Cardiac fibroblast (primary cell): ENCODE results near the gene AQP7.

Experiments
- DNase-seq, 2 donors: peaks; one replicate each; pipeline versions ENCODE4 v3.0.0 to v3.0.0-alpha.2; 2010; ENCODE audit warnings: low read depth in 2 of 2
- H3K4me3 ChIP-seq, 2 donors: replicated peaks in 1 of 2; 1 replicate in 1 of 2; 2 replicates in 1 of 2; pipeline ENCODE4 v1.5.1; 2011; ENCODE audit warnings: low read depth in 2 of 2, low read length in 2 of 2, mild to moderate bottlenecking in 2 of 2, moderate library complexity in 1 of 2
- TF ChIP-seq, protein P1 (sequence below): IDR thresholded peaks from one replicate; pipeline ENCODE4 v1.5.1; 2011; ENCODE audit warnings: low read depth, mild to moderate bottlenecking, low read length, inconsistent platforms

The AQP7 gene

DNA sequence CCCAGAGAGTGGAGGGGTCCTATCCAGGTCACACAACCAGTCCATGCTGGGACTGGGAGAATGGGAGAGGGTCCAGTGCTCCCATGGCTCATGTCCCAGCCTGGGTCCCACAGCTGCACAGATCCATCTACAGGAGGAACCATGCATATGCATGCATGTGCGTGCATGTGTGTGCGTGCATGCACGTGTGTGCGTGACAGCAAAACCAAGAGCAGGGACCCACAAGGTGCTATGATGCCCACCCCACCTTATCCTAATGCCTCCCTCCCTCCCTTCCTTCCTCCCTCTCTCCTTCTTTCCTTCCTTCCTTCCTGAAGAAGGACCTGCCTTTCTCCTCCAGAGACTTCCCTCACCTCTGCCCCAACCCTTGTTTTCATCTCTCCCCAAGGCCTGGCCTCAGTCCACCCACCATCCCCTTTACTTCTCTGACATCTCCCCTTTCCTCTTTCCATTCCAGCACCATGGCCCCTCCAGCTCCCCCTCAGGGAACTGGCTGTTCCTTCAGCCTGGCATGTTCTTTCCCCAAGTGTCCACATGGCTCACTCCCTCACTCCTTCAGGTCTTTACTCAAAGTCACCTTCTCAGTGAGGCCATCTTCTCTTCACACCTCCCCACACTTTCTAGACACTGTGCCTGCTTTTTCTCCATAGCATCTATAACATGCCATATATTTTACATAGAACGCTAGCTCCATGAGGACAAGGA, 21.8 kb downstream of the AQP7 start:
- no peak overlapping the region for H3K4me3 ChIP-seq
- TF ChIP-seq, protein P1, sequence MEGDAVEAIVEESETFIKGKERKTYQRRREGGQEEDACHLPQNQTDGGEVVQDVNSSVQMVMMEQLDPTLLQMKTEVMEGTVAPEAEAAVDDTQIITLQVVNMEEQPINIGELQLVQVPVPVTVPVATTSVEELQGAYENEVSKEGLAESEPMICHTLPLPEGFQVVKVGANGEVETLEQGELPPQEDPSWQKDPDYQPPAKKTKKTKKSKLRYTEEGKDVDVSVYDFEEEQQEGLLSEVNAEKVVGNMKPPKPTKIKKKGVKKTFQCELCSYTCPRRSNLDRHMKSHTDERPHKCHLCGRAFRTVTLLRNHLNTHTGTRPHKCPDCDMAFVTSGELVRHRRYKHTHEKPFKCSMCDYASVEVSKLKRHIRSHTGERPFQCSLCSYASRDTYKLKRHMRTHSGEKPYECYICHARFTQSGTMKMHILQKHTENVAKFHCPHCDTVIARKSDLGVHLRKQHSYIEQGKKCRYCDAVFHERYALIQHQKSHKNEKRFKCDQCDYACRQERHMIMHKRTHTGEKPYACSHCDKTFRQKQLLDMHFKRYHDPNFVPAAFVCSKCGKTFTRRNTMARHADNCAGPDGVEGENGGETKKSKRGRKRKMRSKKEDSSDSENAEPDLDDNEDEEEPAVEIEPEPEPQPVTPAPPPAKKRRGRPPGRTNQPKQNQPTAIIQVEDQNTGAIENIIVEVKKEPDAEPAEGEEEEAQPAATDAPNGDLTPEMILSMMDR, result no peak
- no peak for DNase-seq

DNA sequence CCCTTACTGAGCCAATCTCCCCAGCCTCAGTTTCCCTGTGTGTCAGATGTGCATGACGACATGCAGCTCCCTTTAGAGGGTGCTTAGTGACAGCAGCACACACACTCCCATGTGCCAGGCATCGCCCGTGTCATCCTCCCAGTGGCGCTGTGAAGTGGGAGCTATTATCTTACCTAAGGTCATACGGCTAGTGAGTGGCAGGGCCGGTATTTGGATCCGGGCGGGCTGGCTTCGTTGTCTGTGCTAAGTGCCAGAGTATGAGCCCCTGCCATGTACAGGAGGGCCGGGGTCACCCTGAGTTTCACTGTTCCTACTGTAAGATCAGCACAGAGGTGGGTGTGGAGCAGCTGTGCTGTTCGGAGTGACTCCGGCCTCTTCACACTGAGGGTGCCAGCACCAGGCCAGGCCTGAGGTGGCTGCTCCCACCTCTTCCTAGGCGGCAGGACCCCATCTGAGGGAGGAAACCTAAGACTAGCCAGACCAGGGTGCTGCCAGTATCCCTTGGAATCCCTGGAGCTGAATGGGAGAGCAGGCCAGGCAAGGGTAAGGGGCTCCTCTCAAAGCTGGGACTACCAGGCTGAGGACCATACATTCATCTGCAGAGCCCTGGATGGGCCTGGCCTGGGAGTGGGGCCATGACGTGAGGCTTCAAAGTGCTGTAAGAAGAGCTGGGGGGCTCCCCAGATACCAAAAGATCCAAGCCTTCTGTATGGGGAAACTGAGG, 22.5 kb downstream of the AQP7 start:
- TF ChIP-seq, protein P1, result no peak
- no peak for DNase-seq
- H3K4me3 ChIP-seq, result no peak overlapping the region

DNA sequence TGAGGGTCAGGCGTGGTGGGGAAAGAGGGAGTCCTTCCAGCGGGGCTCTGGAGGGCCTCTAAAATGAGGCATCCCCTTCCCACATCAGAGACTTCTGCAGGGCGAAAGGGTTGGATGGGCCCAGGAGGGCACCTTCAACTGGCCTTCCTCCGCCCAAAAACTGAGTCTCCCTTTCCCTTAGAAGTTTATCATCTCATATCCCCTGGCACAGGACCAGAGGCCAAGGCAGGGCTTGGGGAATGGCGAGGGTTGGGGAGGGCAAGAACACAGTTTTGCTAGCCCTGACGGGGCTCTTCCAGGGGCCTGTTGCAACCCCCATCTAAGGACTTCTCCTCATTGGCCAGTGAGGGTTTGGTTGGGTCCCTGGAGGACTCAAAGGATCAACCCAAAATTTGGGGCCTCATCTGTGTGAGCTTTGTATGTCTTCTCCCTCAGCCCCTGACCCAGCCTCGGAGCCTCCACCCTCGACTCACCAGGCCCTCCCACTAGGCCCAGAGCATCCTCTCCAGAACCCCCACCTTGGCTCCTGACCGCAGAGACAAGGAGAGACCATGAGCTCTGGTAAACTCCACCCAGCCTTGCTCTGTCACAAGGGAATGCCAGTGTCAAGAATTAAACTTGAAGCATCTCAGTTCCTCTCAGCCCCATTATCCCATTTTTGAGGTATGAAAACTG, 24.1 kb downstream of the AQP7 start:
- DNase-seq, result no peak
- no peak overlapping the region for H3K4me3 ChIP-seq
- TF ChIP-seq, protein P1, result no peak

DNA sequence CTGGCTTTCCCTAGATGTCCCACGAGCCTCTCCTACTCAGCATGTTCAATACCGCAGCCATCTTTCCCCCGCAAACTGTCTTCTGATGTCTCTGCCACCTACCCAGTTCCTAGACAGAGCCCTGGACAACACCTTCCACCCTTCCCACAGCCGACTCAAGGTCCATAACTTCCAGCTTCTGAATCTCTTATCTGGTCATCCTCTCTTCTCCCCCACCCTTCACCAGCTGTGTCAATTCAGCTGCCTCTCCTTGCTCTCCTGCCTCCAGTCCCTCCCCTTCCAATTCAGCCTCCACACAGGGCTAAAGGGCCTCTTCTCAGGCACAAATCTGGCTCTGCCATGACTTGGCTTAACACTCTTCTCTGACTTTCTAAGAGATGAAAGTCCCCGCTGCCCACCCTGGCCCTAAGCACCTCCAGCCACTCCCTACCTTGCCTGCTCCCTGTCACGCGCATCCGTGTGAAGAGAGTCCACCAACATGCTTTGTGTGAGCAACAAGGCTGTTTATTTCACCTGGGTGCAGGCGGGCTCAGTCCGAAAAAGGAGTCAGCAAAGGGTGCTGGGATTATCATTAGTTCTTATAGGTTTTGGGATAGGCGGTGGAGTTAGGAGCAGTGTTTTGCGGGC, 25.2 kb downstream of the AQP7 start:
- no peak for DNase-seq
- no peak overlapping the region for H3K4me3 ChIP-seq
- TF ChIP-seq, protein P1, result no peak

DNA sequence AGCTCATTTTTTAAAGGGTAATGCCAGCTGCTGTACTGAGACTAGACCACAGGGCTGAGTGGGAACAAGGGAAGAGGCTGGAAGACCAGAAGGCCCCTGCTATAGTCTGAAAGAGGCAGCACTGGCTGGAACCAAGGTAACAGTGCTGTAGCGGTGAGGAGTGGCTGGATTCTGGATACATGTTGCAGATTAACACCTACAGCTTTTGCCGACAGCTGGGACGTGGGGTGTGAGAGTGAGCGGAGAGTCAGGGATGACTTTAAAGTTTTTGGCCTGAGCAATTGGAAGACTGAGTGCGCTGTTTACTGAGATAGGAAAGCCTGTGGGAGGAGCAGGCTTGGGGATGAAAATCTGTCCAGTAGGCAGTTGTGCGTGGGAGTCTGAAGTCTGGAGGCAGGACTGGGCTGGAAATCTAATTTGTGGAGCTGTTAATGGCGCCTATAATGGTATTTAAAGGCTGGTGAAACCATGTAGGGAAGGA, 26.5 kb downstream of the AQP7 start:
- peak in 1 of 2 donors; percentile 74 for DNase-seq
- H3K4me3 ChIP-seq, result no peak overlapping the region
- TF ChIP-seq, protein P1, result no peak

DNA sequence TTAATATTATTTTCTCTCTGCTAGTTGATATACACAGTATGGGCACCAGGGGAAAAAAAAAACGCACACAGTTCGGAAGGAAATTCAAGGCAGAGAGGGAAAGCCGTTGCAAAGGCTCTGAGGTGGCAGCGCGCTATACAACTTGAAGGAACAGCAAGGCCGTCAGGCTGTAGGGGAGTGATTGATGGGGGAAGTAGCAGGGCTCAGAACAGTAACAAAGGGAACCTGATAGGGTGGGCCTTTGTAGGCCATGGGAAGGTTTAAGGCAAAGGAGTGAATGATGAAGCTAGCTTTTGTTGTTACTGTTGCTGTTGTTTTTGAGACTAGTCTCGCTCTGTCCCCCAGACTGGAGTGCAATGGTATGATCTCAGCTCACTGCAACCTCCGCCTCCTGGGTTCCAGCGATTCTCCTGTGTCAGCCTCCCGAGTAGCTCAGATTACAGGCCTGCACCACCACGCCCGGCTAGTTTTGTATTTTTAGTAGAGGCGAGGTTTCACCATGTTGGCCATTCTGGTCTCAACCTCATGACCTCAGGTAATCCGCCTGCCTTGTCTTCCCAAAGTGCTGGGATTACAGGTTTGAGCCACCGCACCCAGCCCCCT, 27.0 kb downstream of the AQP7 start:
- DNase-seq, result no peak
- TF ChIP-seq, protein P1, result no peak
- no peak overlapping the region for H3K4me3 ChIP-seq
